ENCODE results near the gene YIPF3.
"Not testable (repeated sequence)": the region's sequence is repeated elsewhere in the genome, so short reads cannot be mapped to it uniquely, and the experiment has no call there.

The YIPF3 gene

GRCh38 chr6:43491750-43492661 is 24.7 kb downstream of the YIPF3 start:
- DNase-seq: no peak

- no peak for DNase-seq
Observed at GRCh38 chr6:43490523-43490939, 26.2 kb downstream of the YIPF3 start.

GRCh38 chr6:43489277-43490072 is 27.3 kb downstream of the YIPF3 start:
- no peak for DNase-seq

- DNase-seq: no peak
Observed at GRCh38 chr6:43488667-43489276, 28.0 kb downstream of the YIPF3 start.

- no peak for DNase-seq
Observed at GRCh38 chr6:43481591-43482236, 35.0 kb downstream of the YIPF3 start.

- no peak for DNase-seq
Observed at GRCh38 chr6:43481075-43481474, 35.7 kb downstream of the YIPF3 start.

- peak in 1 of 2 experiments; percentile 22 for DNase-seq
Observed at GRCh38 chr6:43478008-43478372, 38.7 kb downstream of the YIPF3 start.

GRCh38 chr6:43477235-43478007 is 39.3 kb downstream of the YIPF3 start, which contains the start of gene TJAP1:
Gene TJAP1, plus strand, starts transcription at chr6:43477570. Its CDS starts 21,432 bp downstream, at chr6:43499002.
- peak; percentile 99 for DNase-seq

GRCh38 chr6:43476746-43477145 is 40.0 kb downstream of the YIPF3 start:
- DNase-seq: no peak

- no peak for DNase-seq
Observed at GRCh38 chr6:43475516-43475915, 41.2 kb downstream of the YIPF3 start.

GRCh38 chr6:43472515-43472914 is 44.2 kb downstream of the YIPF3 start:
- DNase-seq: no peak

GRCh38 chr6:43471399-43471798 is 45.3 kb downstream of the YIPF3 start:
- DNase-seq: no peak

- DNase-seq: no peak
Observed at GRCh38 chr6:43469947-43470346, 46.8 kb downstream of the YIPF3 start.

- no peak for DNase-seq
Observed at GRCh38 chr6:43468748-43469681, 47.7 kb downstream of the YIPF3 start.

- DNase-seq: no peak
Observed at GRCh38 chr6:43468240-43468639, 48.5 kb downstream of the YIPF3 start.

- no peak for DNase-seq
Observed at GRCh38 chr6:43467752-43468151, 49.0 kb downstream of the YIPF3 start.

- DNase-seq: not testable (repeated sequence)
Observed at GRCh38 chr6:43467265-43467664, 49.5 kb downstream of the YIPF3 start.

- DNase-seq: no peak
Observed at GRCh38 chr6:43465948-43466347, 50.8 kb downstream of the YIPF3 start.

- no peak for DNase-seq
Observed at GRCh38 chr6:43464337-43464736, 52.4 kb downstream of the YIPF3 start.

- DNase-seq: no peak
Observed at GRCh38 chr6:43461936-43462335, 54.8 kb downstream of the YIPF3 start.
